Peyer's patch (tissue), 4 donors: ENCODE data around the gene TRPV4. TPM values are rescaled to one million over a fixed set of nuclear protein-coding genes. Genes with fewer than 3 reads are reported as not detected.
A peak's percentile ranks its signal among the peaks of the same experiment; 100 is the strongest.
"Not testable (repeated sequence)": the region's sequence is repeated elsewhere in the genome, so short reads cannot be mapped to it uniquely, and the experiment has no call there.

Experiments used
- DNase-seq, 3 donors: peaks; one replicate each; pipeline ENCODE4 v3.0.0-alpha.2; 2017 to 2019
- H3K27ac ChIP-seq, 4 donors: fragments of 200-600 bp; sonication (generic); one replicate each; pipeline ENCODE4 v1.5.1; 2016 to 2019
- H3K27me3 ChIP-seq, 2 donors: fragments of 200-600 bp; sonication (generic); one replicate each; pipeline ENCODE4 v1.5.1; 2019
- H3K36me3 ChIP-seq, 3 donors: fragments of 200-600 bp; sonication (generic); one replicate each; pipeline ENCODE4 v1.5.1; 2016 to 2019
- H3K4me1 ChIP-seq, 4 donors: fragments of 200-600 bp; sonication (generic); one replicate each; pipeline ENCODE4 v1.5.1; 2016 to 2019
- H3K4me3 ChIP-seq, 4 donors: fragments of 200-600 bp; sonication (generic); 1 replicate in 3 of 4; 2 replicates in 1 of 4; pipeline ENCODE4 v1.5.1; 2016 to 2019; ENCODE audit warnings: mild to moderate bottlenecking in 1 of 4
- H3K9me3 ChIP-seq, 4 donors: fragments of 200-600 bp; sonication (generic); one replicate each; pipeline ENCODE4 v1.5.1; 2016 to 2019; ENCODE audit warnings: mild to moderate bottlenecking in 1 of 4
- CTCF ChIP-seq, 6 experiments: fragments of 450-650 bp in 4 of 6; fragments of 200-600 bp in 2 of 6; sonication (generic) in 1 of 6; IDR thresholded peaks; one replicate each; pipeline ENCODE4 v1.5.1; 2017 to 2019; ENCODE audit warnings: antibody characterized with exemption in 6 of 6, mild to moderate bottlenecking in 3 of 6, moderate library complexity in 1 of 6
- POLR2A ChIP-seq, 2 donors: fragments of 450-650 bp; IDR thresholded peaks; one replicate each; pipeline ENCODE4 v1.5.1; 2017; ENCODE audit warnings: antibody characterized with exemption in 2 of 2, mild to moderate bottlenecking in 2 of 2, moderate library complexity in 2 of 2
- total RNA-seq, 4 donors: library from RNA; depleted of rRNA; stranded (reverse); fragments of >200 nt; gene quantifications; one replicate each; pipeline ENCODE4 v1.1.0, GENCODE V29; 2016

The TRPV4 gene
- total RNA-seq, 4 donors from 2014 or later, result 0.27 to 0.57 TPM; not detected in 2

GRCh38 chr12:109863847-109864712 is 30.9 kb upstream of the TRPV4 start:
- Histone ChIP-seq H3K4me3 (no peak overlapping the region), H3K27ac (peak overlapping the region in 3 of 4 donors; percentile 51 to 74 (median 64)), H3K4me1 (peaks cover 0 to 50% (median 8%) of the 10 kb centered on the region in 4 donors), H3K9me3 (no peaks in the 10 kb centered on the region), H3K36me3 (no peaks in the 10 kb centered on the region), H3K27me3 (no peaks in the 10 kb centered on the region)
- peak in 1 of 3 donors; percentile 65 for DNase-seq
- TF ChIP-seq CTCF (IDR thresholded peaks at IDR 0.05) (no peak), POLR2A (IDR thresholded peaks at IDR 0.05) (no peak)

GRCh38 chr12:109862491-109862890 is 29.3 kb upstream of the TRPV4 start:
- H3K27me3 ChIP-seq, H3K9me3 ChIP-seq, DNase-seq, H3K4me3 ChIP-seq: not testable (repeated sequence)
- Histone ChIP-seq H3K27ac (peak overlapping the region in 1 of 4 donors; percentile 74), H3K36me3 (peaks cover 0 to 11% (median 0%) of the 10 kb centered on the region in 3 donors), H3K4me1 (peaks cover 0 to 44% (median 8%) of the 10 kb centered on the region in 4 donors)

GRCh38 chr12:109861689-109862314 is 28.6 kb upstream of the TRPV4 start:
- no peak for TF ChIP-seq CTCF (IDR thresholded peaks at IDR 0.05)
- TF ChIP-seq POLR2A (IDR thresholded peaks at IDR 0.05), result no peak
- H3K27ac ChIP-seq, result peak overlapping the region in 2 of 4 donors; percentile 62 to 74

GRCh38 chr12:109860977-109861376 is 27.8 kb upstream of the TRPV4 start:
- TF ChIP-seq POLR2A (IDR thresholded peaks at IDR 0.05) (no peak), CTCF (IDR thresholded peaks at IDR 0.05) (no peak)
- DNase-seq, result no peak
- Histone ChIP-seq H3K36me3 (peaks cover 0 to 26% (median 0%) of the 10 kb centered on the region in 3 donors), H3K4me1 (peaks cover 0 to 38% (median 8%) of the 10 kb centered on the region in 4 donors), H3K27ac (peak overlapping the region in 2 of 4 donors; percentile 62 to 74), H3K9me3 (no peaks in the 10 kb centered on the region), H3K27me3 (no peaks in the 10 kb centered on the region), H3K4me3 (no peak overlapping the region)

More at GRCh38 chr12:109861689-109862314, 28.6 kb upstream of the TRPV4 start:
- no peaks in the 10 kb centered on the region for H3K9me3 ChIP-seq
- DNase-seq, result peak in 2 of 3 donors; percentile 63 to 74
- H3K4me1 ChIP-seq, result peaks cover 0 to 38% (median 8%) of the 10 kb centered on the region in 4 donors
- H3K27me3 ChIP-seq, result no peaks in the 10 kb centered on the region
- H3K4me3 ChIP-seq, result no peak overlapping the region
- peaks cover 0 to 17% (median 0%) of the 10 kb centered on the region in 3 donors for H3K36me3 ChIP-seq

- peaks cover 0 to 22% (median 2%) of the 10 kb centered on the region in 4 donors for H3K4me1 ChIP-seq
- peaks cover 0 to 48% (median 0%) of the 10 kb centered on the region in 3 donors for H3K36me3 ChIP-seq
- H3K9me3 ChIP-seq, result no peaks in the 10 kb centered on the region
- H3K4me3 ChIP-seq, result no peak overlapping the region
- peak overlapping the region in 1 of 4 donors; percentile 37 for H3K27ac ChIP-seq
- no peak for DNase-seq
- H3K27me3 ChIP-seq, result no peaks in the 10 kb centered on the region
- TF ChIP-seq CTCF (IDR thresholded peaks at IDR 0.05), result no peak
- no peak for TF ChIP-seq POLR2A (IDR thresholded peaks at IDR 0.05)
These were observed 25.6 kb upstream of the TRPV4 start for GRCh38 chr12:109858764-109859163.

GRCh38 chr12:109857715-109858114 is 24.5 kb upstream of the TRPV4 start:
- no peak for TF ChIP-seq POLR2A (IDR thresholded peaks at IDR 0.05)
- no peak for TF ChIP-seq CTCF (IDR thresholded peaks at IDR 0.05)
- Histone ChIP-seq H3K36me3 (peaks cover 0 to 49% (median 0%) of the 10 kb centered on the region in 3 donors), H3K27me3 (no peaks in the 10 kb centered on the region), H3K4me3 (no peak overlapping the region), H3K4me1 (peaks cover 0 to 19% (median 2%) of the 10 kb centered on the region in 4 donors), H3K9me3 (no peaks in the 10 kb centered on the region), H3K27ac (no peak overlapping the region)
- no peak for DNase-seq
